Fibroblast of villous mesenchyme (primary cell): ENCODE measurements around the gene EIF2B1. TPM values are rescaled to one million over a fixed set of nuclear protein-coding genes. Genes with fewer than 3 reads are reported as not detected.

ENCODE experiments used
- DNase-seq: peaks from one replicate; pipeline ENCODE4 v3.0.0-alpha.2; 2010; ENCODE audit warnings: low read depth
- H3K4me3 ChIP-seq: 2 replicates; pipeline ENCODE4 v1.5.1; 2011; ENCODE audit warnings: low read depth, mild to moderate bottlenecking, low read length
- total RNA-seq: library from RNA; depleted of rRNA; stranded (reverse); fragments of >200 nt; gene quantifications from 2 replicates; pipeline ENCODE4 v1.2.3, GENCODE V29; 2012
- TF ChIP-seq, protein P1 (sequence below): IDR thresholded peaks from 2 replicates; pipeline ENCODE4 v1.5.1; 2012; ENCODE audit warnings: low read depth, mild to moderate bottlenecking, low read length; ENCODE audit not compliant: insufficient read depth

Gene EIF2B1
- total RNA-seq, 1 donor: 31.1 TPM

DNA sequence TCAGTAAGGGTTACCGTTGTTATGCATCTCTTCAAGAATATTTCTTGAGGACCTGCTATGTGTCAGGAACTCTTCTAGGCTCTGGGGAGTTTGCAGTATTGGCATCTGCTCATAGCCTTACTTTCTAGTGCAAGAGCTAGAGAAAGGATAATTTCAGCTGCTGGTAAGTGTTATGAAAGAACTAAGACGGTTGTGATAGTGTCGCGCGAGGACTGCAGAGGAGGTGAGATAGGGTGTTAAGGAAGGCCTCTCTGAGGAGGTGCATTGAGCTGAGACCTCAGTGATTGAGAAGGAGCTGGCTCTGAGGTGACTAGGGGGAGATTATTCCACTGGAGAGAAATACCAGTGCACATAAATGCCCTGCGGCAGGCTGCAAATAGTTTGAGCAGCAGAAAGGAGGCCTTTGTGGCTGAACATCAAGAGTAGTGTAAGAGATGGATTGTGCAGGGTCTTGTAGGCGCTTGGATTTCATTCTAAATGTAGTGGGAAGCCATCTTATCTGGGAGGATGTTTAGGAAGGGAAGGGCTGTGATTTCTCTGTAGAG is 30.8 kb downstream of the EIF2B1 start:
- DNase-seq: peak; percentile 33
- TF ChIP-seq, protein P1, sequence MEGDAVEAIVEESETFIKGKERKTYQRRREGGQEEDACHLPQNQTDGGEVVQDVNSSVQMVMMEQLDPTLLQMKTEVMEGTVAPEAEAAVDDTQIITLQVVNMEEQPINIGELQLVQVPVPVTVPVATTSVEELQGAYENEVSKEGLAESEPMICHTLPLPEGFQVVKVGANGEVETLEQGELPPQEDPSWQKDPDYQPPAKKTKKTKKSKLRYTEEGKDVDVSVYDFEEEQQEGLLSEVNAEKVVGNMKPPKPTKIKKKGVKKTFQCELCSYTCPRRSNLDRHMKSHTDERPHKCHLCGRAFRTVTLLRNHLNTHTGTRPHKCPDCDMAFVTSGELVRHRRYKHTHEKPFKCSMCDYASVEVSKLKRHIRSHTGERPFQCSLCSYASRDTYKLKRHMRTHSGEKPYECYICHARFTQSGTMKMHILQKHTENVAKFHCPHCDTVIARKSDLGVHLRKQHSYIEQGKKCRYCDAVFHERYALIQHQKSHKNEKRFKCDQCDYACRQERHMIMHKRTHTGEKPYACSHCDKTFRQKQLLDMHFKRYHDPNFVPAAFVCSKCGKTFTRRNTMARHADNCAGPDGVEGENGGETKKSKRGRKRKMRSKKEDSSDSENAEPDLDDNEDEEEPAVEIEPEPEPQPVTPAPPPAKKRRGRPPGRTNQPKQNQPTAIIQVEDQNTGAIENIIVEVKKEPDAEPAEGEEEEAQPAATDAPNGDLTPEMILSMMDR: no peak
- peak overlapping the region; percentile 99 for H3K4me3 ChIP-seq

DNA sequence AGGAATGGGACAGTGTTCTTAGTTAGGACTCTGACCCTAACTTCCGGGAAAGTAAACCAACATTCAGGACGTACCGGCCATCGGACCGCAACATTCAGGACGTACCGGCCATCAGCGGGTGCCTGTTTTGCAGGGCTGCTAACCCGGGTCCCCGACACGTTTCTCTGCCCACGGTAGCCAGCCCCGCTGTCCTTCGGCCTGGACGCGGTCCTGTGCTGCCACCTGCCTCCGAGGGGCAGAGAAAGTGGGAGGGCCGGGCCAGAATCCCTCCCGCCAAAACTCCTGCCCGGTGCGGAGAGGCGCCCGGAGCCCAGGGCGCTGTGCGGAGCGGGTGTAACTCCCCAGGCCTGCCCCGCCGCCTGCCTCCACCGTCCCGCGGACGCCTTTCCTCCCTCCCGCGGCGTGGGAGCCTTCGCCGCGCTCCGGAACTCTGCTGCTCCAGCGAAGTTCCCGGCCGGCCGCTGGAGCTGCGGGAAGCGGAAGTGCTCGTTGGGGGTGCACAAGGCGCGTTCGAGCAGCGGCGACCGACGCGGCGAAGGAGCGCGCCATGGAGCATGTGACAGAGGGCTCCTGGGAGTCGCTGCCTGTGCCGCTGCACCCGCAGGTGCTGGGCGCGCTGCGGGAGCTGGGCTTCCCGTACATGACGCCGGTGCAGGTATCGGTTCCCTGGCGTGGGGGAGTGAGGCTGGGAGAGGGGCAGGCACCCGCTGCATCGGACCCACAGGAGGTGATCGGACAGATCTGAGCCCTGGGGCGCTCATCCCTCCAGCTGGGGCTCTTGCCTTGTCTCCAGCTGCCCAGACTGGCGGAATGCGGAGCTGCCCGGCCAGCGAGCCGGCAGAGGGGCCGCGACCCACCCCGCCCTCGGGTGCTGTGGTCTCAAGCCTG is 31.6 kb downstream of the EIF2B1 start, which contains the start of gene DDX55:
Gene DDX55, plus strand, starts transcription at position 498 of the 888 bp plus-strand sequence. Its CDS starts 50 bp downstream, at position 548.
- TF ChIP-seq, protein P1: peak; percentile 55
- peak; percentile 86 for DNase-seq
- H3K4me3 ChIP-seq: peak within 1 kb of the TSS; percentile 99

DNA sequence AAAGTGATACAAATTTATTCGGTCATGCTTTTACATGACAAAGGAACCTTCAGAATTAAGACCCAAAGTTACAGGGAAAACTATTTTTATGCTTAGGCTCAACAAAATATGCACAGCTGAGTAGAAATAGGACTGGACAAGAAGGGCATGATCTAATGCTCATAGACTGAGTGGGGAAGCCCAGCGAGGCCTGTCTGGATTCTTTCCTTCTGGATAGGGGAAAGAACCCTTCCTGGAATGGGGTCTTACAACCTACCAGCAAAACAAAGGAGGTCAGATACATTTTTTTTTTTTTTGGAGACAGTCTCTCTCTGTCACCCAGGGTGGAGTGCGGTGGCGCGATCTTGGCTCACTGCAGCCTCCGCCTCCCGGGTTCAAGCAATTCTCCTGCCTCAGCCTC is 33.8 kb downstream of the EIF2B1 start:
- DNase-seq: no peak
- H3K4me3 ChIP-seq: no peak overlapping the region
- TF ChIP-seq, protein P1: no peak

DNA sequence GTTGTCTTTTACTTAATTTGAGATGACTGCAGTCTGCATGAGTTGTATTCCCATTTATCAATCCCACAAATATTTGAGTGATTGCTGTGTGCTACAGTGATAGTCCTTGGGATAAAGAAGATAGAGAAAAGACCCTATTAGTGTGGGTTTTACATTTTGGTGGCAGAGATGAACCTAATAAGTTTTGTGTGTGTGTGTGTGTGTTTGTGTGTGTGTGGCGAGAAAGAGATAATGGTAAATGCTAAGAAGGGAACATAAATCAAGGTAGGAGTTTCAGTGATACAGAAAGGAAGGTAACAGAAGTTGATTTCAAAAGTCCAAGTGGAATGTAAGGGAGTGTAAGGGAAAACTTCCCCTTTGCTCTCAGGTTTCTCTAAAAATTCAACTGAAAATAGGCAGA is 34.2 kb downstream of the EIF2B1 start:
- H3K4me3 ChIP-seq: no peak overlapping the region
- TF ChIP-seq, protein P1: no peak
- no peak for DNase-seq

DNA sequence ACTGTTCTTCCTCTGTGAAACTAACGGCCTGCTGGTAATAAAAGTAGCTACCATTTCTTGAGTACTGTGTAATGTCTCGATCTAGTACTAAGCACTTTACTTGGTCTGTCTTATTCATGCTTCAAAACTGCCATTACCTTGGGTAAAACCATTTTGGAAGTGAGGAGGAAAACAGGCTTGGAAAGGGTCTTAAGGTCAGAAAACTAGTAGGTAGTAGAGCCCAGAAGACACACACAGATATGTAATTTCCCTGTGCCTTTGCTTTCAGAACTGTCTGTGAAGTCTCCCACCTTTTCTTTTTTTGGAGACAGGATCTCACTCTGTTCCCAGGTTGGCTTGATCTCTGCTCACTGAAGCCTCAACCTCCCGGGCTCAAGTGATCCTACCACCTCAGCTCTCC is 35.0 kb downstream of the EIF2B1 start:
- no peak overlapping the region for H3K4me3 ChIP-seq
- no peak for DNase-seq
- TF ChIP-seq, protein P1: no peak

DNA sequence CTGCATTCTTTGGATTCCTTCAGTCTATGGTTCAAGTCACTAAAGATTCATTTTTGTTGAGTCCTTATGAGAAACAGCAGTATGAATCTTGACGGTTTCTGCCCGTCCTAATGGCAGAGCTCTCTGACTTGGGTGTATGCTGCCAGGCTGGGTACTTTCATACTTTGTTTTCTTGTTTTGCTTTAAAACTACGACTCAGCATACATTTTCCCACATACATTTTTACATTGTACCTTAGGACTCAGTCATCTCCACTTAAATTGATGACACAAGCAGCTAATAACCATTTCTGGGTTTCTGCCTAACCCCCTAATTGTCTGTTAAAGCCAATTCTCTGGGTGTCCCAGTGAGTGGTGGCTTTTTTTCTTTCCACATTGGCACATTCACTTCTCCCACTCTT is 36.4 kb downstream of the EIF2B1 start:
- no peak for DNase-seq
- TF ChIP-seq, protein P1: no peak
- no peak overlapping the region for H3K4me3 ChIP-seq
